Activated CD8-positive, alpha-beta memory T cell treated with anti-CD3 and anti-CD28 coated beads, Interleukin-2, amount 50 U/mL, for 48 hours (primary cell): Measurements from ENCODE around the gene PROX2.
A peak's percentile ranks its signal among the peaks of the same experiment; 100 is the strongest.

Experiments used
- DNase-seq: peaks from one replicate; pipeline ENCODE4 v3.0.0-alpha.2; 2020

Gene PROX2

DNA sequence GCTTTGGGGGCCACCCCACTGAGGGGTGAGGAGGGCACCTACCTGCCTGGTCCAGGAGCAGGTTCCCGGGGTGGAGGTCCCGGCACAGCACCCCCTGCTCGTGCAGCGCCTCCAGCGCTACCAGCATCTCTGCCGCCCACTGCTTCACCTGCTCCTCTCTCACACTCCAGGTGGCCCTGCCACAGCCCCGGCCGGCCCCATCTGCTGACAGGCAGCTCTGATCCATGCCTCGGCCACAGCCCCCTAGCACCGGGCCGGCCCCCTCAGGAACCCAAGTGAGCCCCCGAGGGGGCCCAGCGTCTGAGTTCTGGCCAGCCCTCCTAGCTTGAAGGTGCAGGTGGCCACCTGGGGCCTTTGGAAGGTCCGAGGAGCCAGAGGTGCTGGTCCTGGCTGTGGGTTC, 33.6 kb upstream of the PROX2 start:
- DNase-seq, result no peak

DNA sequence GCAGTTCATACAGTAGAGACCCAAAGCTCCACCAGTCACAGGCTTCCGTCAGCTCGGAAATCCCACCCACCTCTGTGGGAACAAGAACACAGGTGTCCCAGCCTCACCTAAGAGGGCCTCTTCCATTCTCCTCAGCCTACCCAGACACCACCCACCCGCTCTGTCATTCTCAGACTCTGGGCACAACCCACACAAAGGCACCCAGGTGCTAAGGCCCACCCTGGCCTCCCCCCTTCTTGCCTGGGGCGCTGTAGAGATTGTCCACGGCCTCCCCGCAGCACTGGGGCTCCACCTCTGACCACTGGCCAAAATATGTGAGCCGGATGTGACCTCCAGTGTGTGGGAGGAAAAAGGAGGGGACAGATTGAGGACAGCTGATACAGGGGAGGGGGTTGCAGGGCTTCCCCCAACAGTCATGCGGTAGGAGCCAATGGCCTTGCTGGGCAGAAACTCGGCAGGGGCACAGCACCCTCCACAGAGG, 33.0 kb upstream of the PROX2 start:
- no peak for DNase-seq

- DNase-seq, result no peak
These were observed 31.8 kb upstream of the PROX2 start for GRCh38 chr14:74907744-74908143.

- no peak for DNase-seq
These were observed 31.1 kb upstream of the PROX2 start for GRCh38 chr14:74906925-74907521.

- DNase-seq, result peak; percentile 95
These were observed 29.7 kb upstream of the PROX2 start for GRCh38 chr14:74905595-74906142.

DNA sequence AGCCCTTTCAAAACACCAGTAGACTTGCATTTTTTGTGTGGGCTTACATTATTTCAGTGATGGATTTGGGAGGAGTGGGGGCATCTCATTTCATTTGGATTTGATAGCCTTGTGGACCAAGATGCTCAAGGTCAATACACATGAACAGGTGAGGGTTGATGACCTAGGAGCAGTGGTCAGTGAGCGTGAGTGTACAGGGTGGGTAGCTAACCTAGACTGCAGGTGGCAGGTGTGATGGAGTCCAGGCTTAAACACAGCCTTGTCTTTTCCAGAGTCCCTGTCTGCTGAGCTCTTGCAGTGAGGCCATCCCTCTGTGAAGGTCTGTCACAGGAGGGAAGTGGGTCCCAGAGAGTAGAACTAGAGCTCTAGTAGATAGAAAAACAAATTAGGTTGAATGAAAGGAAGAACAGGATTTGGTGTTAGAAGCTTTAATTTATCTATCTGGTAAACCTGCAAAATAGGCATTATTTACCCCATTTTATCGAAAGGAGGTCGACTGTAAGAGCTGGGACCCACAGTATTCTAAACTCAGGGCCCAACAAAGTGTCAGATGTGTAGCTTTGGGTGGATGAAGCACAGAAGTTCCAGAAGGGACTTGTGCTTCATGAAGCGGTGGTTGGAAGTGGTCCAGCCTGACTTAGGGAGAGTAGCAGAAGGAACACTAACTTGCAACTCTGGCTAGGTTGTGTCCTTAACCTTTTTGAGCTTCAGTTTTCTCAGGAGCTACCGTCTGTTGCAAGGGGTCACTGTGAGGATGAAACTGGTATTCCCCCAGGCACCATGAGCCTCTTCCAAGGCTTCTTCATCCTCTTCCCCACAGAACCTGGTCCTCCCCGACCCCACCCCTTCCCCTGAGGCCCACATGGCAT, 28.9 kb upstream of the PROX2 start:
- no peak for DNase-seq

DNA sequence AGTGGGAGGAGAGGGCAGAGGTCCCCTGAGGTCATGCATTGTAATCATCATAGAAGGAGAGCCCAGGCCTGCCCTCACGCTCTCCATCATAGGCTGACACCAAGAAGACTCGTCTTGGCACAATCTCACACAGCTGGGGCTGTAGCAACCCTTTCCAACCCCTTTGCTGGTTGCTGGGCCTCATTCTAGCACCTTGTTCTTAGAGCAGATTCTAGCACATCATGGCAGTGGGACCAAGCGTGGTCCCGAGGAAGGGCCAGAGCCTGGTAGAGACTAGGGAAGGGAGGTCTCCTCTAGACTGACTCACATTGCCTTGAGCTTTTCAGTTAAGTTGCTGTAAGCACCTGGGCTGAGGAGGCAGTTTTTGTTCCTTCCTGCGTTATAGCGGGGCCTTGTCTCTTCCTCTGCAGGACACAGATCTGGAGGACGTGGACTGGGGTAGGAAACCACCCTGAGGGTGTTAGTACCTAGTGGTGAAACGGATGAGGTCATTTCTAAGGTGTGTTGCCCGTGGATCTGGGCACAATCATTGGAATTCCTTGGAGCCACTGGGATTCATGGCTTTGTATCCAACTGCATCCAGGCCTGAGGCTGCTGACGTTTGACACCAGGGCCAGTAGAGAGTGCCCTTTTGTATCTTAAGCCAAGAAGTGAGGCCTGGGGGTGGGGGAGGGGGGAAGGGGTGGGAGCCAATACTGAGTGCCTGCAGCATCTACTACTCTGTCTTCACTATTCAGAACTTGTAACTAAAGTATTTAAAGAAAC, 27.2 kb upstream of the PROX2 start:
- DNase-seq, result no peak

- no peak for DNase-seq
These were observed 22.7 kb upstream of the PROX2 start for GRCh38 chr14:74898694-74899093.

DNA sequence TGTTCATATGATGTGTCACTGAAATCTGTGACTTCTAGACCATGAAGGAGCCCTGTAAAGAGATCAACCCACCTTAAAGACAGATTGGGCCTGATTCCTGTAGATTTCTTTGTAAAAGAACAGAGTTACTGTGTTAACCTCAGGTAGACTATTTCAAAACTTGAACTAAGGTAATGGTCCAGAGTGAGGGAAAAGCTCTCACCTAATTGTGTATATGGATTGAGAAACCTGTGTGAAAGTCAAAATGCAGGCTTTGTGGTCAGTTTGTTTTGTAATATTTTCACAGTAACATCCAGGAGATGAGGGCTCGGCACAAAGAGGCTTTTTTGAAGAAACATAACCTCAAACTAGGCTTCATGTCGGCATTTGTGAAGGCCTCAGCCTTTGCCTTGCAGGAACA, 22.1 kb upstream of the PROX2 start:
- DNase-seq, result no peak

DNA sequence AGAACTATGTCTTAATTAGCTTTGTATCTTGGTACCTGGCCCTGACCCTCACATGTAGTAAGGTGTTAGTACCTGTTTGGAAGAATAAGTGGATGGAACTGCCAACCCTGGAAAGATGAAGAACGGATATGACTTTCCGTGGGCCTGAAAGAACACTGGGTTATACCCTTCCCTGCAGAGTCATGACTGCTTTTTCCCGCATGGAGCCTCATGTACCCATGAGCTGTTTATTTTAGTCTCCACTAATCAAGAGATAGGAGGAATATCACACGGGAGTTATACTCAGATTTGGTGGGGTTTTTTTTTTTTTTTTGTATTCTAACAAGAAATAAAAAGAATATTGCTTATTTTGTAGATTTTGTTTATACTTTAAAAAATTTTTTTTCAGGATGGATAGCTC, 21.7 kb upstream of the PROX2 start:
- DNase-seq, result no peak

DNA sequence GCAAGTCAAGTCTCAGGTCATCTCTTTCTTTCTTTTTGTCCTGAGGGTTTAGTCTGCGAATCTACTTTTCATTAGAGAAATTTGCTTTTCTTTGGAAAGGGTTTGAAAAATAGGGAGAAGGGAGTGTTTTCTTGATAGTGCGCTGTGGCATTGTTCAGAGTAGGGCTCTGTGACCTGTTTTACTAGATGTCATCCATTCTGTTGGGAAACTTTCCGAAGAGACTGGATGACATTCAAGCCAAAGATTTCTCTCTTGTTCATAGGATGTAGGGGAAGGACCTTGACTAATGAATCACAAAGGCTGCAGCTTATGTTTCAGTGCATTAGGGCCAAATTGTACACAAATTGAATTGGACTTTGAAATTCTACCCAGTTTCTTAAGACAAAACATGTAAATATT, 20.5 kb upstream of the PROX2 start:
- DNase-seq, result no peak

GRCh38 chr14:74893614-74894091, 17.7 kb upstream of the PROX2 start:
- DNase-seq, result no peak

GRCh38 chr14:74892745-74893144, 16.8 kb upstream of the PROX2 start:
- no peak for DNase-seq

DNA sequence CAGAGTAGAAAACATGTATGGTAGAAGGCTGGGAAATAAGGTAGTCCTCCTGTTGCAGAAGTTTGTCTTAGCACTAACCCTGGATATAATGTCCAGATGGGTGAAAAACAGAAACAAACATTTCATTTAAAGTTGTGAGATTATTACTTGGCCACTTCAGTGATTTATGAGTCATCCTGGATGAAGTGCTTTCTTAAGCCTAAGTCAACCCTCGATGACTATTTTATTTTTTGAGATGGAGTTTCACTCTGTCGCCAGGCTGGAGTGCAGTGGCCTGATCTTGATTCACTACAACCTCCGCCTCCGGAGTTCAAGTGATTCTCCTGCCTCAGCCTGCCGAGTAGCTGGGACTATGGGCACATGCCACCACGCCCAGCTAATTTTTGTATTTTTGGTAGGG, 15.9 kb upstream of the PROX2 start:
- no peak for DNase-seq

DNA sequence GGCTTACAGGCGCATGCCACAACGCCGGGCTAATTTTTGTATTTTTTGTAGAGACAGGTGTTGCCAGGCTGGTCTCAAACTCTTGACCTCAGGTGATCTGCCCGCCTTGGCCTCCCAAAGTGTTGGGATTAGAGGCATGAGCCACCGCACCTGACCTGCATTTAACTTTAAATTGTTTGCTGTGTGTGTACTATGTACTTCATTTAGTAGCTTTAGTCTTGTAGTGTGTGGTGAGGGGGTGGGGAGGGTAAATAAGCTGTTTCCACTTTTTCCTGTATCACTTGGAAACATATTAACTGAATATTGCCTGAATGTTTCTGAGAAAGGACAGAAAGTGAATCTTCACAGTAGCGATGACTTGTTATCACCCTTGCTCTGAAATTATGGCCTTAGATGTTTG, 14.3 kb upstream of the PROX2 start:
- DNase-seq, result no peak

DNA sequence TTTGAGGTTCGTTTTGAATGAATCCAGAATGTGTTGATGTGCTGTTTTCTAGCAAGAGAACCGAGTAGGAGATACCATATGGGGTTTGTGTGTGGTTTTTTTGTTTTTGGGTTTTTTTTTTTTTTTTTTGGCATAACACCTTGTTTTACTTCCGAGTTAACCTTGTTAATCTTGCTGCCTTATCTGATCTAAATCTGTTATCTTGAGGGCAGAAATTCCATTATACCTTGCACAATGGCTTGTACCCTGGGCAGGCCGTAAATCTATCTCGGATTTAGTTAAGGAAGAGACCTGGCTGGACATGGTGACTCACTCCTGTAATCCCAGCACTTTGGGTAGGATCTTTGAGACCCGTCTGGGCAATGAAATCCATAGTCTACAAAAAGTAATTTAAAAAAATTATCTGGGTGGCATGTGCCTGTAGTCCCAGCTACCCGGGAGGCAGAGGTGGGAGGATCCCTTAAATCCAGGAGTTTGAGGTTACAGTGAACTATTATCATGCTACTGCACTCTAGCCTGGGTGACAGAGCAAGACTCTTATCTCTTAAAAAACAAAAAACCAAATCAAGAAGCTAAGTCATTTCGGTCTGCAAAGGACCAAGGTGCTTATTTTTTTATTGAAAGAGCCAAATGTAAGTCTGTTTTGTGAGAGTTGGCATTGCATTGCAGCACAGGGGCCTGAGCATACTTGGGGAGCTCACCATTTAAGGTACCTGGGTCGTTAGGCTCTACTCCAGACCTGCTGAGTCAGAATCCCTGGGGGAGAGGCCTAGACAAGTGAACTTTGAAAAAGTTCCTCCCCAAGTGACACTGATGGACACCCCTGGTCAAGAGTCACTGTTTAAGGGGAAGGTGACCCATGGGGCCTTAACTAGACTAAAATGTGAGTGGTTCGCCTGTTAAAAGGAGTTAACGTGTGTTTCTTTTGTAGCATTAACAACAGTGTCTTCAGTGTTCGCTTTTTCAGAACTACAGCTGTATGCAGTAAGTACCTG, 12.5 kb upstream of the PROX2 start:
- no peak for DNase-seq

- no peak for DNase-seq
These were observed 10.1 kb upstream of the PROX2 start for GRCh38 chr14:74886001-74886400.

- DNase-seq, result peak; percentile 78
These were observed 6.4 kb upstream of the PROX2 start for GRCh38 chr14:74882103-74882920.

GRCh38 chr14:74881431-74882102, 5.6 kb upstream of the PROX2 start, which contains the start of gene DLST:
Gene DLST (plus strand): TSS chr14:74881916. CDS start chr14:74881954, 38 bp downstream.
- DNase-seq, result peak; percentile 96
